Left forelimb (tissue), 1 donor: ENCODE data around the gene NOS1.

Experiments
- DNase-seq: peaks from one replicate; pipeline ENCODE4 v3.0.0-alpha.2; 2018; ENCODE audit warnings: low spot score

NOS1 gene

GRCh38 chr12:117330441-117331113 lies 30.8 kb downstream of the NOS1 start:
- no peak for DNase-seq

DNA sequence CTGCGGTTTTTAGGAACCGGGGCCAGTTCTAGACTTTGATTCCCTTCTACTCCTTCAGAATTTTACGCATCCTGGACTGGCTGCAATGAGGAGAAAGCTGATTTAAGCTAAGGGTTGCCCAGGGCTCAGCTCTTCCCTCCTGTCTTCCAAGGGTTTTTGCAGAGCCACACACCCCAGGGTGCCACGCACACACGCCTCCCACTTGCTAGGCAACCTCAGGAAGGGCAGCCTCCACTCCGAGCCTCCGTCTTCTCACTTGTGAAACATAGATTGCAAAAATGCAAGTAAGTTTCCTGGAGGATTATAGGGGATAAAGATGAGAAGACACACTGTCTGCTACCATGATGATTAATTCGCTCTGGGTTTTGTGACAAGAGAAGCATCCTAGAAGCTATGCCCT lies 31.7 kb downstream of the NOS1 start:
- DNase-seq, result no peak

DNA sequence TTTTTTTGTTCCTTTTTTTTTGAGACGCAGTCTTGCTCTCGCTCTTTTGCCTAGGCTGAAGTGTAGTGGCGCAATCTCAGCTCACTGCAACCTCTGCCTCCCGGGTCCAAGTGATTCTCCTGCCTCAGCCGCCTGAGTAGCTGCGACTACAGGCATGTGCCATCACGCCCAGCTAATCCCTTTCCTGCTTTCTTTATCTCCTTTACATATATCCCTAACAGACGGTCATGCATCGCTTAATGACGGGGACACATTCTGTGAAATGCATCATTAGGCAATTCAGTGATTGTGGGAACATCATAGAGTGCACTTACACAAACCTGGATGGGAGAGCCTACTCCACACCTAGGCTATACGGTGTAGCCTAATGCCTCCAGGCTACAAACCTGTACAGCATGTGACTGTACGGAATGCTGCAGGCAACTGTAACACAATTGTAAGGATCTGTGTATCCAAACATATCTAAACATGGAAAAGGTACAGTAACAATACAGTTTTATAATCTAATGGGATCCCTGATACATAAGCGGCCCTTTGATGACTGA lies 32.8 kb downstream of the NOS1 start:
- peak; percentile 14 for DNase-seq

GRCh38 chr12:117322428-117322827 lies 39.0 kb downstream of the NOS1 start:
- no peak for DNase-seq

DNA sequence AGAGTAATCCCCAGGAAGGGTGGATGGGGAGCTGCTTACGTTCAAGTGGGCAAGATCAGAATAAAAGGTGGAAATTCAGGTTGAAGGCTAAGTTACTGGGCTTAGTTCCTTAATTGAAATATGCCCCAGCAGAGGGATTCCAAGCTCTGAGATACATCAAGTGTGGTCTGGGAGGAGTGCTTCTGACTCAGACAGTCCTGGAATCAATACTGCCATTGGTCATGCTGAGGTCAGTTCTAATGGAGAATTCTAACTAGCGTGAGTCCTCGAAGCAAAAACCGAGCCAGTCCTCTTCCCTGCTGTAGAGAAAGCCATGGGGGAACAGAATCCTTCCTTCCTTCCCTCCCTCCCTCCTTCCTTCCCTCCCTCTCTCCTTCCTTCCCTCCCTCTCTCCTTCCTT lies 39.9 kb downstream of the NOS1 start:
- no peak for DNase-seq

DNA sequence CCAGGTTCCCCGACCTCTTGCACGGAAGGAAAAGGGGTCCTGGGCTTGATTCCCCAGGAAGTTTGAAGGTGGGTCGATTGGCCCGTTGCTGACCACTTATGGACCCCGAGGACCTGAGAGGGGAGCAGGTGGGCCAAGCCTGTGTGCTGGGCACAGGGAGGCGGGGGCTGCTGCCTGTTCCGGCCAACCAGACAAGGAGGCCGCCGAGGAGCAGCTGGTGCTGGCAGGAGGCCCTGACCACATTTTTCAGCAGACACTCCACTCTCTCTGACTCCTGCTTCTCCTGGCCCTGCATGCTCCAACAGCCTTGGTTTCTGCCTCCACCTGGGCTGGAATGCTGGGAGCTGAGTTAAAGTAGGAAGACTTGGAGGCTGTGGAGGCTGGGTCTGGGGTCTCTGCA lies 42.8 kb downstream of the NOS1 start:
- no peak for DNase-seq

GRCh38 chr12:117316336-117316735 lies 45.1 kb downstream of the NOS1 start:
- DNase-seq, result no peak

DNA sequence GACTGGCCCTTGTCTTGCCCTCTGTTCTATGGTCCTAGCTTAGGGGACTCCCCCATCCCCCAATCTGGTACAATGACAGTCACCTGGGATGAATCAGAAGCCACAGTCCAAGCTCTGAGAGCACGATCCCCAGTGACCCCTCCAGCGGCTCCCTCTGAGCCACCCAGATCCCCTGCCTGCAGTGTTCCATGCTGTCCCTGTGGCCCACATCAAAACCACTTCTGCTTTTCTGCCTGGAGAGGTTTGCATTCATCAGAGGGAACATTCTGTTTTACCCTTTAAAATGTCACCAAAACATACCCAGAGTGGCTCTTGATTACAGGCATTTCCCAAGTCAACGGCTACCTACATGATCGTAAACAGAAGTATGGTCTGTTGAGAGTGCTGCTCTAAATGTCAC lies 47.5 kb downstream of the NOS1 start:
- DNase-seq, result no peak

GRCh38 chr12:117312770-117313169 lies 48.7 kb downstream of the NOS1 start:
- DNase-seq, result no peak

DNA sequence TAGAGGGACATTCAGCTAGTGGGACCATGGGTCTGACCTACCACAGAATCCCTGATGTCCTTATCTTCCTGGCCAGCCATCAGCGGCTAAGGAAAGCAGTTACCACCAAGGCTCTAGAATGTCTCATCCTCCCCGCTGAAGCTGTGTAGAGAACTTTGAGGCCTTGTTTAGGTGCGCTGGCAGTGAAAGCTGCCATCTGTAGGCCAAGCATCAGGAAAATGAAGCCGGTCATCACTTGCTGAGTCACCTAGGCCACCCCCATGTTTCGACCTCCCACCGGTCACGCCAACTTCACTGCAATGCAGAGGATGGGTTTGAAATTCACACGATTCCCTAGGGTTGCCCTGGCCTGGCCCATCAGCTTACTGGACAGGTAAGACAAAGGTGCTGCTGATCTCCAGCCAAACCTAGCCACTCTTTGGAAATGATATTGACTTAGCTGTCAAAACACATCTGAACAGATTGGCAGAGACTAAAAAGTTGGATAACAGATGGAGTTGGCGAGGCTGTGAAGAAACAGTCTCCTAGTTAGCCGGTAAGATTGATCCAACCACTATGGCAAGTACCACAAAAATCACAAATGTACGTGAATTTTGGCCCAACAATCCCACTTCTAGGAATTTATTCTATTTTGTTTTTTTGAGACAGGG lies 52.0 kb downstream of the NOS1 start:
- no peak for DNase-seq

GRCh38 chr12:117300174-117300573 lies 61.3 kb downstream of the NOS1 start:
- no peak for DNase-seq

GRCh38 chr12:117298648-117299225 lies 62.7 kb downstream of the NOS1 start:
- no peak for DNase-seq

- DNase-seq, result no peak
These were observed 63.2 kb downstream of the NOS1 start for GRCh38 chr12:117298191-117298590.

- no peak for DNase-seq
These were observed 67.2 kb downstream of the NOS1 start for GRCh38 chr12:117294189-117294603.

GRCh38 chr12:117293510-117293909 lies 67.9 kb downstream of the NOS1 start:
- no peak for DNase-seq

GRCh38 chr12:117292688-117293087 lies 68.7 kb downstream of the NOS1 start:
- DNase-seq, result no peak

DNA sequence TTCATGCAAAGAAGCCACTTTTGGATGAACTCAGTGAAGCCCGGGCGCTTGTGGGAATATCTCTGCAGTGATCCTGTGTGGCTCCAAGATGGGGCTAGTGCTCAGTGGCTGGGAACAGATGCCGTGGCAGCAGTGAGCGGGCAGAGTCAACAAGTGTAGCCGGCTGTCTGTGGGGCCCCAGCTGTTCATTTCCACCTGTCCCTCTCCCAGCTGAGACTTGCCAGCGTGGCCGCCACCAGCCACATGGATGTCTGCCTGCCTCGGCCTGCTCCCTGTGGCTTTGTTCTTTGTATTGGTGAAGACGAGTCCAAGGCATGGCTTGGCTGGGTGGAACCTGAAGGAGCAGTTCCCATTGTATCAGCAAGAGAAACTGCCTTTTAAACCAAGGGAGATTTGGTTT lies 77.3 kb downstream of the NOS1 start:
- DNase-seq, result peak; percentile 71

DNA sequence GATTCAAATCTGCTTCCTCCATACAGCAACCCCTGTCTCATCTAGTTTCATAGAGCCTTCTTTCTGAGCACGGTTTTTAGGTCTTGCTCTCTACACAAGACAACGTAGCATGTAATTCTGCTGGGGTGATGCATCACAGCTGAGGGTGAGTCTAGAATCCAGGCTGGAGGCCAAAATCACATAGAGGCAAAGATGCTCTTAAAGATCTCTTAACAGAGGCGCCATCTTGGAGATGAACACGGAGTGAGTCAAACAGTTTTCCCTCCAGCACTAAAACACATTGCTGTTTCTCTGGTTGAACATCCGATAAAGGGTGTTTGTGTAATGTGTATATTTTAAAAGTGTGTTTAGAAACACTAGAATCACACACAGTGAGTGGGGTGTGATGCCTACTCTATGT lies 78.9 kb downstream of the NOS1 start:
- no peak for DNase-seq

DNA sequence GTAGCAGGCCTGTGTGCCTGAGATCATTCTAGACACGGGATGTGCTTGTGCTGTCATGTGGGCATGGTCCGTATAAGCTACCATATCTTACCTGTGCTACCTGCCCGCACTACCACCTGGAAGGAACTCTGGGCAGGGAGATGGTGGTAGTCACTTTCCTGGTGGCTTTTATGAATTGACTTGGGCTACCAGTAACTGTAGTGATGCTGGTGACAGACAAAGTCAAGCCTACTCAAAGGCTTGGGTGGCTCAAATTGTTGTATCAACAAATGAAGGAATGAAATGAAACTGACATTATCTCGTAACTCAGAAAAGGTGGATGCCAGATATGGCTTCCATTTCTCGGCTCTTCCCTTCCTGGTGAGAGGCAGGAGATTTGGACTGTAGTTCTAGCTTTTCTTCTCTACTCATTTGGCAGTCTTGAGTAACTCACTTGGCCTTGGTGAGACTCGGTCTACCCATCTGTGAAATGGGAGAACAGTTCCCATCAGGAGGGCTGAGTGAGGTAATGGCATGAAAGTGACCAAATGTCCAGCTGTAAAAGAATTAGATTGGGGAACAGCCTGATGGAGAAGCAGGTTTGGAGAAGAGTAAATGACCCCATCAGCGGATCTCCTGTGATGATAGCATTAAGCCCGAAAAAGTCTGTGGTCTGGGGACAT lies 81.3 kb downstream of the NOS1 start:
- no peak for DNase-seq

- no peak for DNase-seq
These were observed 81.8 kb downstream of the NOS1 start for GRCh38 chr12:117279606-117280005.

- DNase-seq, result no peak
These were observed 83.6 kb downstream of the NOS1 start for GRCh38 chr12:117277875-117278274.

DNA sequence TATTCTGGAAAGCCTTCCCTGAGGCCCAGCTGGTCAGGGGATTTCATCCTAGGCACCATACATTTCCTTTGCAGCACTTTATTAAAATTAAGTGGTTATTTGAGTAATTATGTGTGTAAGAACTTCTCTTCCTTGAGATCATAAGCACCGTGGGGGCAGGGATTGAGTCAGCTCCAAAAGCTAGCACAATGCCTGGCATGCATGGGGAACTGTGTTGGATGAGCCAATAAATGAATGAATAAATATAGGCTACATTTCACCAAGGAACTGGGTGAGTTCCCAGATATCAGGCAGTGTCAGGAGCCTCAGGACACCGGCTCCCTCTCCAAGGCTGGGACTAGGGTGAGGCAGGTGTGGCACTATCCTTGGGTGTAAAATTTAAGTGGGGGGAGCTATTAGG lies 88.3 kb downstream of the NOS1 start:
- no peak for DNase-seq

GRCh38 chr12:117272690-117273089 lies 88.7 kb downstream of the NOS1 start:
- no peak for DNase-seq
